SJSA1 (cell line): ENCODE measurements around the gene ATP5MC3. TPM values are rescaled to one million over a fixed set of nuclear protein-coding genes. Genes with fewer than 3 reads are reported as not detected.

Experiments used
- DNase-seq, 2 experiments: peaks; one replicate each; pipeline ENCODE4 v3.0.0-alpha.2; 2015 to 2020; ENCODE audit warnings: low spot score in 2 of 2, low read depth in 1 of 2
- H3K27ac ChIP-seq: fragments of 250-450 bp; sonication (Bioruptor Pico); 2 replicates; pipeline ENCODE4 v1.5.1; 2020; ENCODE audit warnings: mild to moderate bottlenecking, moderate library complexity
- H3K27me3 ChIP-seq: fragments of 250-450 bp; sonication (Bioruptor Pico); replicated peaks from 2 replicates; pipeline ENCODE4 v1.5.1; 2020; ENCODE audit warnings: mild to moderate bottlenecking, moderate library complexity
- H3K36me3 ChIP-seq: fragments of 250-450 bp; sonication (Bioruptor Pico); 2 replicates; pipeline ENCODE4 v1.5.1; 2020; ENCODE audit warnings: mild to moderate bottlenecking
- H3K4me1 ChIP-seq: fragments of 250-450 bp; sonication (Bioruptor Pico); replicated peaks from 2 replicates; pipeline ENCODE4 v1.6.1; 2021; ENCODE audit warnings: mild to moderate bottlenecking
- H3K4me3 ChIP-seq: fragments of 250-450 bp; sonication (Bioruptor Pico); 2 replicates; pipeline ENCODE4 v1.5.1; 2020; ENCODE audit warnings: mild to moderate bottlenecking
- H3K9me3 ChIP-seq: fragments of 250-450 bp; sonication (Bioruptor Pico); replicated peaks from 2 replicates; pipeline ENCODE4 v1.5.1; 2020; ENCODE audit warnings: mild to moderate bottlenecking
- total RNA-seq: library from RNA; depleted of rRNA; stranded (reverse); fragments of >200 nt; shearing (Covaris generic); gene quantifications from 2 replicates; pipeline ENCODE4 v1.2.3, GENCODE V29; 2014; rRNA removed

Gene ATP5MC3
- total RNA-seq, 1 experiment from 2014 or later, result 374 TPM

GRCh38 chr2:175126661-175127060 is 54.8 kb downstream of the ATP5MC3 start:
- H3K9me3 ChIP-seq, result no peaks in the 10 kb centered on the region
- H3K4me1 ChIP-seq, result no peaks in the 10 kb centered on the region
- H3K36me3 ChIP-seq, result peaks cover 28% of the 10 kb centered on the region
- DNase-seq, result no peak
- no peak overlapping the region for H3K27ac ChIP-seq
- no peaks in the 10 kb centered on the region for H3K27me3 ChIP-seq
- no peak overlapping the region for H3K4me3 ChIP-seq

Other genes starting within 250 kb of the ATP5MC3 start
- 35.8 and 62.0 TPM in 2 replicates for gene CHN1, start 176.3 kb downstream of the ATP5MC3 start, total RNA-seq
- 28.1 and 34.9 TPM in 2 replicates for gene ATF2, start 13.5 kb downstream of the ATP5MC3 start, total RNA-seq